ENCODE results near the gene MED17. TPM values are rescaled to one million over a fixed set of nuclear protein-coding genes. Genes with fewer than 3 reads are reported as not detected.
"Not testable (repeated sequence)": the region's sequence is repeated elsewhere in the genome, so short reads cannot be mapped to it uniquely, and the experiment has no call there.

Gene MED17
- total RNA-seq, 1 experiment from 2014 or later: 67.9 TPM

- Histone ChIP-seq H3K27me3 (replicated peaks; ENCODE audit: insufficient read depth, low read depth, low read length, poor library complexity) (no peaks in the 10 kb centered on the region), H3K9me3 (ENCODE audit: low read depth, low read length, poor library complexity, severe bottlenecking) (no peaks in the 10 kb centered on the region), H3K36me3 (ENCODE audit: insufficient read depth, low read length, poor library complexity, severe bottlenecking) (peaks cover 13% of the 10 kb centered on the region), H3K4me3 (ENCODE audit: low read depth, low read length, poor library complexity, severe bottlenecking) (no peak overlapping the region), H3K27ac (ENCODE audit: low read depth, low read length, poor library complexity, severe bottlenecking) (no peak overlapping the region), H3K4me1 (ENCODE audit: insufficient read depth, low read length, poor library complexity, severe bottlenecking) (no peaks in the 10 kb centered on the region)
- TF ChIP-seq EZH2 (IDR thresholded peaks at IDR 0.05; ENCODE audit: borderline replicate concordance, low read depth, low read length, poor library complexity, severe bottlenecking) (no peak), CTCF (conservative IDR thresholded peaks at IDR 0.05; ENCODE audit: low read depth, low read length) (no peak)
- DNase-seq (ENCODE audit: low spot score): no peak
- CTCF ChIA-PET: no interaction called here
- intact Hi-C loops (cut with micrococcal nuclease; ENCODE audit: unreplicated experiment): no loop called here
- POLR2A ChIA-PET (ENCODE audit: low non-redundant PET): no interaction called here
- BruUV-seq (replicated peaks): no TSS peak
Measured at GRCh38 chr11:93757924-93758865, 25.9 kb upstream of the MED17 start.

DNA sequence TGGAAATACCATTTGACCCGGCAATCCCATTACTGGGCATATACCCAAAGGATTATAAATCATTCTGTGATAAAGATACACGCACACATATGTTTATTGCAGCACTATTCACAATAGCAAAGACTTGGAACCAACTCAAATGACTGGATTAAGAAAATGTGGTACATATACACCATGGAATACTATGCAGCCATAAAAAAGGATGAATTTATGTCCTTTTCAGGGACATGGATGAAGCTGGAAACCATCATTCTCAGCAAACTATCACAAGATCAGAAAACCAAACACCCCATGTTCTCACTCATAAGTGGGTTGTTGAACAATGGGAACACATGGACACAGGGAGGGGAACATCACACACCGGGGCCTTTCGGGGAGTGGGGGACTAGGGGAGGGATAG lies 25.0 kb upstream of the MED17 start:
- H3K9me3 ChIP-seq (ENCODE audit: low read depth, low read length, poor library complexity, severe bottlenecking); H3K27ac ChIP-seq (ENCODE audit: low read depth, low read length, poor library complexity, severe bottlenecking); DNase-seq (ENCODE audit: low spot score); intact Hi-C loops (cut with micrococcal nuclease; ENCODE audit: unreplicated experiment); H3K27me3 ChIP-seq (replicated peaks; ENCODE audit: insufficient read depth, low read depth, low read length, poor library complexity); BruUV-seq (replicated peaks); H3K4me1 ChIP-seq (ENCODE audit: insufficient read depth, low read length, poor library complexity, severe bottlenecking); H3K4me3 ChIP-seq (ENCODE audit: low read depth, low read length, poor library complexity, severe bottlenecking); POLR2A ChIA-PET (ENCODE audit: low non-redundant PET); CTCF ChIA-PET: not testable (repeated sequence)
- H3K36me3 ChIP-seq (ENCODE audit: insufficient read depth, low read length, poor library complexity, severe bottlenecking): peaks cover 13% of the 10 kb centered on the region

DNA sequence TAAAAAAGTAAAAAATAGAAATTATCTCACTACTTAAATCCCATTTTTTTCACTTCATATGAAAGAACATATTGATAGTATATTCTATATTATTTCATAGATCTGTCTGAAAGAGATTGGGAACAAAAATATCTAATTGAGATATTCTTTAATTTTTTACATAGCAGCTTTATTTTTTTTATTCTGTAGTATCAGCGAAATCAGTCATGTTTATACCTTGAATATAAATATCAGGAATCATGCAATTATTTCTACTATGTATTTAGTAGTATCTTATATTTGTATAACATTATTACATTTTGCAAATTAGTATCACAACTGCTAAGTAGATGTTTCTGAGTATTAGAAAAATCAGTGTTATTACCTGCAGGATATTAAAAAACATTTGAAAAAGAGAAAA lies 22.2 kb upstream of the MED17 start:
- no TSS peak for BruUV-seq (replicated peaks)
- no peaks in the 10 kb centered on the region for H3K9me3 ChIP-seq (ENCODE audit: low read depth, low read length, poor library complexity, severe bottlenecking)
- TF ChIP-seq EZH2 (IDR thresholded peaks at IDR 0.05; ENCODE audit: borderline replicate concordance, low read depth, low read length, poor library complexity, severe bottlenecking) (no peak), CTCF (conservative IDR thresholded peaks at IDR 0.05; ENCODE audit: low read depth, low read length) (no peak)
- DNase-seq (ENCODE audit: low spot score): no peak
- intact Hi-C loops (cut with micrococcal nuclease; ENCODE audit: unreplicated experiment): no loop called here
- H3K27ac ChIP-seq (ENCODE audit: low read depth, low read length, poor library complexity, severe bottlenecking): no peak overlapping the region
- H3K4me3 ChIP-seq (ENCODE audit: low read depth, low read length, poor library complexity, severe bottlenecking): no peak overlapping the region
- H3K36me3 ChIP-seq (ENCODE audit: insufficient read depth, low read length, poor library complexity, severe bottlenecking): peaks cover 4% of the 10 kb centered on the region
- CTCF ChIA-PET: no interaction called here
- no peaks in the 10 kb centered on the region for H3K4me1 ChIP-seq (ENCODE audit: insufficient read depth, low read length, poor library complexity, severe bottlenecking)
- POLR2A ChIA-PET (ENCODE audit: low non-redundant PET): no interaction called here
- H3K27me3 ChIP-seq (replicated peaks; ENCODE audit: insufficient read depth, low read depth, low read length, poor library complexity): no peaks in the 10 kb centered on the region

GRCh38 chr11:93765551-93765950 lies 18.5 kb upstream of the MED17 start:
- ChIA-PET POLR2A (ENCODE audit: low non-redundant PET) (no interaction called here), CTCF (no interaction called here)

More at GRCh38 chr11:93765551-93765950, 18.5 kb upstream of the MED17 start:
- Histone ChIP-seq H3K27me3 (replicated peaks; ENCODE audit: insufficient read depth, low read depth, low read length, poor library complexity) (no peaks in the 10 kb centered on the region), H3K36me3 (ENCODE audit: insufficient read depth, low read length, poor library complexity, severe bottlenecking) (no peaks in the 10 kb centered on the region), H3K4me1 (ENCODE audit: insufficient read depth, low read length, poor library complexity, severe bottlenecking) (no peaks in the 10 kb centered on the region), H3K4me3 (ENCODE audit: low read depth, low read length, poor library complexity, severe bottlenecking) (no peak overlapping the region), H3K9me3 (ENCODE audit: low read depth, low read length, poor library complexity, severe bottlenecking) (no peaks in the 10 kb centered on the region), H3K27ac (ENCODE audit: low read depth, low read length, poor library complexity, severe bottlenecking) (no peak overlapping the region)
- BruUV-seq (replicated peaks): no TSS peak
- intact Hi-C loops (cut with micrococcal nuclease; ENCODE audit: unreplicated experiment): no loop called here
- DNase-seq (ENCODE audit: low spot score): no peak
- no peak for TF ChIP-seq CTCF (conservative IDR thresholded peaks at IDR 0.05; ENCODE audit: low read depth, low read length)
- TF ChIP-seq EZH2 (IDR thresholded peaks at IDR 0.05; ENCODE audit: borderline replicate concordance, low read depth, low read length, poor library complexity, severe bottlenecking): no peak
